ENCODE results near the gene ZNF565.

ZNF565 gene

DNA sequence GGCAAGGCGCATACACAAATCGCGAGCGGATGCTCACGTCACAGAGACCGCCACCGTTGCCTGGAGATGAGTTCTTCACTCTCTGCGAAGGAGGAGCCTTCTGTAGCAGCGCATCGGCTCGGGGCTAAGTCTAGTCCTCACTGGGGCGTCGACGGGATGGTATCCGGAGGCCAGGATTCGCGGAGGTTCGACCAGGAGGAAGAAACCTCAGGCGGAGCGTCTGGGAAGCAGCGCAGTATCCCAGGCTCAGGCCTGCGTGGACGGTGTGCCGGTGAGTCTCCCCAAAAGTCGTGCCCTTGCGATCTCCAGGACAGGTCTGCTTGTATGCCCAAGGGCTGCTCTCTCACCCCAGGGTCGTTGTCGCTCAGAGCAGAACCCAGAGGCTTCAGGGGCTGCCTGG is 40.9 kb upstream of the ZNF565 start:
- H2AFZ ChIP-seq (ENCODE audit: low read length), result no peak overlapping the region
- no peaks in the 10 kb centered on the region for H3K9me3 ChIP-seq (ENCODE audit: low read length)
- no peaks in the 10 kb centered on the region for H3K9me2 ChIP-seq (ENCODE audit: low read depth, low read length)
- H3K9ac ChIP-seq (ENCODE audit: low read length), result no peak overlapping the region
- no peaks in the 10 kb centered on the region for H3K4me1 ChIP-seq (ENCODE audit: insufficient read depth, low read length, severe bottlenecking)
- H3K4me3 ChIP-seq (ENCODE audit: low read depth, low read length, poor library complexity, severe bottlenecking), result no peak overlapping the region
- TF ChIP-seq, protein P1, sequence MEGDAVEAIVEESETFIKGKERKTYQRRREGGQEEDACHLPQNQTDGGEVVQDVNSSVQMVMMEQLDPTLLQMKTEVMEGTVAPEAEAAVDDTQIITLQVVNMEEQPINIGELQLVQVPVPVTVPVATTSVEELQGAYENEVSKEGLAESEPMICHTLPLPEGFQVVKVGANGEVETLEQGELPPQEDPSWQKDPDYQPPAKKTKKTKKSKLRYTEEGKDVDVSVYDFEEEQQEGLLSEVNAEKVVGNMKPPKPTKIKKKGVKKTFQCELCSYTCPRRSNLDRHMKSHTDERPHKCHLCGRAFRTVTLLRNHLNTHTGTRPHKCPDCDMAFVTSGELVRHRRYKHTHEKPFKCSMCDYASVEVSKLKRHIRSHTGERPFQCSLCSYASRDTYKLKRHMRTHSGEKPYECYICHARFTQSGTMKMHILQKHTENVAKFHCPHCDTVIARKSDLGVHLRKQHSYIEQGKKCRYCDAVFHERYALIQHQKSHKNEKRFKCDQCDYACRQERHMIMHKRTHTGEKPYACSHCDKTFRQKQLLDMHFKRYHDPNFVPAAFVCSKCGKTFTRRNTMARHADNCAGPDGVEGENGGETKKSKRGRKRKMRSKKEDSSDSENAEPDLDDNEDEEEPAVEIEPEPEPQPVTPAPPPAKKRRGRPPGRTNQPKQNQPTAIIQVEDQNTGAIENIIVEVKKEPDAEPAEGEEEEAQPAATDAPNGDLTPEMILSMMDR (IDR thresholded peaks at IDR 0.05; ENCODE audit: low read length), result no peak
- TF ChIP-seq EZH2 (IDR thresholded peaks at IDR 0.05; ENCODE audit: borderline replicate concordance, low read length), result no peak
- no peak overlapping the region for H3K27ac ChIP-seq (ENCODE audit: low read depth, low read length, poor library complexity, severe bottlenecking)
- H3K36me3 ChIP-seq (ENCODE audit: insufficient read depth, low read length), result no peaks in the 10 kb centered on the region
- no peaks in the 10 kb centered on the region for H3K79me2 ChIP-seq (ENCODE audit: insufficient read depth, low read length)
- no peaks in the 10 kb centered on the region for H4K20me1 ChIP-seq (ENCODE audit: insufficient read depth, low read length)
- no peaks in the 10 kb centered on the region for H3K27me3 ChIP-seq (ENCODE audit: insufficient read depth, low read length)
- H3K4me2 ChIP-seq (ENCODE audit: low read length), result no peak overlapping the region
- no peaks in the 10 kb centered on the region for H3F3A ChIP-seq (ENCODE audit: insufficient read depth, low read length)

DNA sequence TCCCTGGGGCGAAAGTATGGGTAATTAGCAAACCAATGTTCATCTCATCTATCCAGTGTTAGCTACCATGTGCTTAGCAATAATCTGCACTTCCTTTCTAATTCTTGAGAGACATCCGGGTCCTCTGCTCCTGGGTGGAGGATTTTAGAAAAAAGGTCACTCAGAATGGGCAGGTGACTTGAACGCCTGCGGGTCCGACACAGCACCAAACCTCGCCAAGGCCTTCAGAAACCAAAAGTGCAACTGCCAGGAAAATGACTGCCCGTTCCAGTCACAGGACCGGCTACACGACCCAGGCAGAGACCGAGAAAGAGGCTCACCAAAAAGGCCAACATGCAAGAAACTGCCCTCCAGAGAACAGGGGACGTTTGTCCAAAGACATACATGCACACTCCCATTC is 40.4 kb upstream of the ZNF565 start:
- Histone ChIP-seq H3K4me3 (ENCODE audit: low read depth, low read length, poor library complexity, severe bottlenecking) (no peak overlapping the region), H3K4me1 (ENCODE audit: insufficient read depth, low read length, severe bottlenecking) (no peaks in the 10 kb centered on the region), H3K79me2 (ENCODE audit: insufficient read depth, low read length) (no peaks in the 10 kb centered on the region), H2AFZ (ENCODE audit: low read length) (no peak overlapping the region), H4K20me1 (ENCODE audit: insufficient read depth, low read length) (no peaks in the 10 kb centered on the region), H3F3A (ENCODE audit: insufficient read depth, low read length) (no peaks in the 10 kb centered on the region), H3K4me2 (ENCODE audit: low read length) (no peak overlapping the region), H3K9ac (ENCODE audit: low read length) (no peak overlapping the region), H3K27me3 (ENCODE audit: insufficient read depth, low read length) (no peaks in the 10 kb centered on the region), H3K9me3 (ENCODE audit: low read length) (no peaks in the 10 kb centered on the region), H3K27ac (ENCODE audit: low read depth, low read length, poor library complexity, severe bottlenecking) (no peak overlapping the region), H3K9me2 (ENCODE audit: low read depth, low read length) (no peaks in the 10 kb centered on the region), H3K36me3 (ENCODE audit: insufficient read depth, low read length) (no peaks in the 10 kb centered on the region)
- TF ChIP-seq, protein P1 (IDR thresholded peaks at IDR 0.05; ENCODE audit: low read length), result no peak
- no peak for TF ChIP-seq EZH2 (IDR thresholded peaks at IDR 0.05; ENCODE audit: borderline replicate concordance, low read length)

DNA sequence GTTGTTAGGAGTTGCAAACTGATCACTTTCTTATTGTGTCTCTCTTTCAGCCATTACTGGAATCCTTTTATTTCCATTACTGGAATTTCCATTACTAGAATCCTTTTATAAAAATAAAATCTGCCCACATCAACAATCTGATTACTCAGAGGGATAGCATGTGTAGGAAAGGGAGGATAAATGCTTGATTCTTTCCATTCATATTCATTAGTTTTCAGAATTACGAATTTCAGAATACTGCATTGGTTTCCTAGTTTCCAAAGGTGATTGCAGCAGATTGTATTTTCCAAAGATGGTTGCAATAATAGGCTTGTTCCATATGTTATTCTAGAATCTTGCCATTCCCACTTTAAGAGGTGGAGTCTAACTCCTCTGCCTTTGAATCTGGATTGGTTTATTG is 37.6 kb upstream of the ZNF565 start:
- no peak overlapping the region for H3K27ac ChIP-seq (ENCODE audit: low read depth, low read length, poor library complexity, severe bottlenecking)
- H3K9ac ChIP-seq (ENCODE audit: low read length), result no peak overlapping the region
- no peaks in the 10 kb centered on the region for H3K27me3 ChIP-seq (ENCODE audit: insufficient read depth, low read length)
- H3K4me1 ChIP-seq (ENCODE audit: insufficient read depth, low read length, severe bottlenecking), result no peaks in the 10 kb centered on the region
- H3K4me3 ChIP-seq (ENCODE audit: low read depth, low read length, poor library complexity, severe bottlenecking), result no peak overlapping the region
- no peaks in the 10 kb centered on the region for H3F3A ChIP-seq (ENCODE audit: insufficient read depth, low read length)
- no peaks in the 10 kb centered on the region for H3K9me3 ChIP-seq (ENCODE audit: low read length)
- H3K36me3 ChIP-seq (ENCODE audit: insufficient read depth, low read length), result no peaks in the 10 kb centered on the region
- H3K4me2 ChIP-seq (ENCODE audit: low read length), result no peak overlapping the region
- no peaks in the 10 kb centered on the region for H3K79me2 ChIP-seq (ENCODE audit: insufficient read depth, low read length)
- no peaks in the 10 kb centered on the region for H4K20me1 ChIP-seq (ENCODE audit: insufficient read depth, low read length)
- no peaks in the 10 kb centered on the region for H3K9me2 ChIP-seq (ENCODE audit: low read depth, low read length)
- TF ChIP-seq EZH2 (IDR thresholded peaks at IDR 0.05; ENCODE audit: borderline replicate concordance, low read length), result no peak
- TF ChIP-seq, protein P1 (IDR thresholded peaks at IDR 0.05; ENCODE audit: low read length), result no peak
- H2AFZ ChIP-seq (ENCODE audit: low read length), result no peak overlapping the region

Measured in OCI-LY1 (cell line).